GM23338 (cell line): ENCODE data around the gene PCSK5. TPM values are rescaled to one million over a fixed set of nuclear protein-coding genes. Genes with fewer than 3 reads are reported as not detected.

Experiments used
- ATAC-seq: fragments of 200-7000 bp; cut with Tn5 transposase; 3 replicates; pipeline ENCODE4 v1.9.1; 2020
- DNase-seq: peaks from one replicate; pipeline ENCODE4 v3.0.0-alpha.2; 2015; ENCODE audit warnings: low spot score
- H2AFZ ChIP-seq: fragments of 200-600 bp; sonication (generic); 2 replicates; pipeline ENCODE4 v1.8.0; 2016; ENCODE audit warnings: antibody characterized with exemption, mild to moderate bottlenecking, moderate library complexity
- H3F3A ChIP-seq: fragments of 200-600 bp; sonication (generic); replicated peaks from 2 replicates; pipeline ENCODE4 v1.8.0; 2017; ENCODE audit warnings: antibody characterized with exemption, mixed run types, low read depth
- H3K27ac ChIP-seq: fragments of 200-600 bp; sonication (generic); 2 replicates; pipeline ENCODE4 v1.6.1; 2016; ENCODE audit warnings: low read depth
- H3K27me3 ChIP-seq: fragments of 200-600 bp; sonication (generic); 2 replicates; pipeline ENCODE4 v1.8.0; 2016; ENCODE audit warnings: mild to moderate bottlenecking, mixed run types, moderate library complexity; ENCODE audit not compliant: insufficient read depth
- H3K36me3 ChIP-seq: fragments of 200-600 bp; sonication (generic); 2 replicates; pipeline ENCODE4 v1.8.0; 2016; ENCODE audit warnings: mild to moderate bottlenecking; ENCODE audit not compliant: insufficient read depth
- H3K4me1 ChIP-seq: fragments of 200-600 bp; sonication (generic); 2 replicates; pipeline ENCODE4 v1.8.0; 2016; ENCODE audit warnings: mild to moderate bottlenecking, moderate library complexity; ENCODE audit not compliant: insufficient read depth
- H3K4me2 ChIP-seq: fragments of 200-600 bp; sonication (generic); 2 replicates; pipeline ENCODE4 v1.7.1; 2017; ENCODE audit warnings: mixed run types
- H3K4me3 ChIP-seq: fragments of 200-600 bp; sonication (generic); 2 replicates; pipeline ENCODE4 v1.6.1; 2016; ENCODE audit warnings: mixed run types
- H3K79me2 ChIP-seq: fragments of 200-600 bp; sonication (generic); replicated peaks from 2 replicates; pipeline ENCODE4 v1.8.0; 2017; ENCODE audit warnings: mild to moderate bottlenecking; ENCODE audit not compliant: insufficient read depth
- H3K9me2 ChIP-seq: fragments of 200-600 bp; sonication (generic); 2 replicates; pipeline ENCODE4 v1.8.0; 2017; ENCODE audit not compliant: insufficient read depth
- H4K20me1 ChIP-seq: fragments of 200-600 bp; sonication (generic); replicated peaks from 2 replicates; pipeline ENCODE4 v1.8.0; 2017; ENCODE audit warnings: mild to moderate bottlenecking; ENCODE audit not compliant: insufficient read depth
- H3K27ac Mint-ChIP-seq: 2 replicates; pipeline ENCODE4 v1.8.0; 2020; ENCODE audit warnings: inconsistent platforms, mild to moderate bottlenecking, moderate library complexity, mixed read lengths
- H3K27me3 Mint-ChIP-seq: 3 replicates; pipeline ENCODE4 v1.8.0; 2022; ENCODE audit warnings: low read depth, mild to moderate bottlenecking, moderate library complexity, mixed read lengths, inconsistent platforms; ENCODE audit not compliant: insufficient read depth, poor library complexity
- H3K36me3 Mint-ChIP-seq: 3 replicates; pipeline ENCODE4 v1.8.0; 2021; ENCODE audit warnings: low read depth, mild to moderate bottlenecking, inconsistent platforms, moderate library complexity, mixed read lengths
- H3K4me1 Mint-ChIP-seq: 3 replicates; pipeline ENCODE4 v1.8.0; 2020; ENCODE audit warnings: mild to moderate bottlenecking, inconsistent platforms, mixed read lengths
- H3K4me3 Mint-ChIP-seq: 3 replicates; pipeline ENCODE4 v1.8.0; 2021; ENCODE audit warnings: moderate library complexity, mild to moderate bottlenecking, inconsistent platforms, mixed read lengths
- H3K9me3 Mint-ChIP-seq: 3 replicates; pipeline ENCODE4 v1.8.0; 2020; ENCODE audit warnings: moderate library complexity, mild to moderate bottlenecking, inconsistent platforms, mixed read lengths
- EZH2 ChIP-seq: fragments of 200-600 bp; sonication (generic); IDR thresholded peaks from one replicate; pipeline ENCODE4 v1.8.0; 2017; ENCODE audit warnings: antibody characterized with exemption, mild to moderate bottlenecking, low read depth; ENCODE audit not compliant: unreplicated experiment
- JUNB ChIP-seq: IDR thresholded peaks from one replicate; pipeline ENCODE4 v1.6.1; 2016; ENCODE audit warnings: antibody characterized with exemption; ENCODE audit not compliant: unreplicated experiment
- POLR2AphosphoS5 ChIP-seq: IDR thresholded peaks from 2 replicates; pipeline ENCODE4 v1.6.1; 2016; ENCODE audit warnings: antibody characterized with exemption, low read depth
- STAT1 ChIP-seq: IDR thresholded peaks from one replicate; pipeline ENCODE4 v1.6.1; 2016; ENCODE audit warnings: antibody characterized with exemption; ENCODE audit not compliant: unreplicated experiment
- ZNF114 ChIP-seq: fragments of 250-450 bp; sonication (Bioruptor Pico); IDR thresholded peaks from 2 replicates; pipeline ENCODE4 v1.5.0; 2020; ENCODE audit warnings: mild to moderate bottlenecking, moderate library complexity
- ZNF462 ChIP-seq: fragments of 250-450 bp; sonication (Bioruptor Pico); IDR thresholded peaks from 2 replicates; pipeline ENCODE4 v1.5.0; 2020; ENCODE audit warnings: mild to moderate bottlenecking, moderate library complexity
- polyA plus RNA-seq: library from polyadenylated mRNA; unstranded; fragments of >200 nt; fragmentation: Nextera tagmentation; extraction: Ambion mirVana; gene quantifications from 2 replicates; pipeline ENCODE4 v1.2.1, GENCODE V29; 2016
- total RNA-seq: library from RNA; depleted of rRNA; stranded (reverse); fragments of >200 nt; shearing (Covaris generic); gene quantifications from 2 replicates; pipeline ENCODE4 v1.2.3, GENCODE V29; 2014
- TF ChIP-seq, protein P1 (sequence below): IDR thresholded peaks from 2 replicates; pipeline ENCODE4 v1.6.1; 2016; ENCODE audit warnings: antibody characterized with exemption
- TF ChIP-seq, protein P2 (sequence below): IDR thresholded peaks from one replicate; pipeline ENCODE4 v1.6.1; 2018; ENCODE audit warnings: antibody characterized with exemption; ENCODE audit not compliant: unreplicated experiment

PCSK5 gene
- total and polyA plus RNA-seq, 2 experiments from 2014 or later = 12.3 to 34.8 TPM

DNA sequence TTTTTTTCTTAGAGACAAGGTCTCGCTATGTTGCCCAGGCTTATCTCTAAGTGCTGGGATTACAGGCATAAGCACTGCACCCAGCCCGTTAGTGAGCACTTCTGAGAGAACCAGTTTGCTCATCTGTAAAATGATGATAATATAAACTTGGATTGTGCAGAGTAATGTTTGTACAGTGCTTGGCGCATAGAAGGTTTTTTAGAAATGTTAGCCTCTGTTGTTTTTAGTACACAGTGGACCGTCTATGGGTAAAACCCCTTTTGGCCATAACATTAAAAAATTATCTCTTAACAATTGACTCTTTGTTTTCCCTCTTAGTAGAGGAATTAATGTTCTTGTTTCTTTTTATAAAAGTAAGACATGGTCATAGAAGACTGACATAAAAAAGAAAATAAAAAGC lies 202.1 kb downstream of the PCSK5 start:
- H2AFZ ChIP-seq = no peak overlapping the region
- H3K4me2 ChIP-seq = no peak overlapping the region
- ATAC-seq = no peak
- H3K4me1 Mint-ChIP-seq = peaks cover 5% of the 10 kb centered on the region
- no peaks in the 10 kb centered on the region for H3K27me3 ChIP-seq
- H3K79me2 ChIP-seq = no peaks in the 10 kb centered on the region
- H3K4me3 ChIP-seq = no peak overlapping the region
- H3K9me2 ChIP-seq = no peaks in the 10 kb centered on the region
- peaks cover 7% of the 10 kb centered on the region; the same call in 1 of the 3 replicates for H3K9me3 Mint-ChIP-seq
- H3K4me1 ChIP-seq = 0 out of 2 replicates have a peak, but pooled peaks cover 5% of the 10 kb centered on the region
- H3K36me3 Mint-ChIP-seq = peaks cover 15% of the 10 kb centered on the region
- peaks cover 7% of the 10 kb centered on the region for H3K27me3 Mint-ChIP-seq
- H3F3A ChIP-seq = no peaks in the 10 kb centered on the region
- H3K36me3 ChIP-seq = peaks cover 6% of the 10 kb centered on the region; the same call in 1 of the 2 replicates
- no peak for DNase-seq
- TF ChIP-seq ZNF462 (CRISPR knock-in tag) (no peak), EZH2 (no peak), STAT1 (no peak), JUNB (no peak), ZNF114 (CRISPR knock-in tag) (no peak), POLR2AphosphoS5 (no peak)
- TF ChIP-seq, protein P1, sequence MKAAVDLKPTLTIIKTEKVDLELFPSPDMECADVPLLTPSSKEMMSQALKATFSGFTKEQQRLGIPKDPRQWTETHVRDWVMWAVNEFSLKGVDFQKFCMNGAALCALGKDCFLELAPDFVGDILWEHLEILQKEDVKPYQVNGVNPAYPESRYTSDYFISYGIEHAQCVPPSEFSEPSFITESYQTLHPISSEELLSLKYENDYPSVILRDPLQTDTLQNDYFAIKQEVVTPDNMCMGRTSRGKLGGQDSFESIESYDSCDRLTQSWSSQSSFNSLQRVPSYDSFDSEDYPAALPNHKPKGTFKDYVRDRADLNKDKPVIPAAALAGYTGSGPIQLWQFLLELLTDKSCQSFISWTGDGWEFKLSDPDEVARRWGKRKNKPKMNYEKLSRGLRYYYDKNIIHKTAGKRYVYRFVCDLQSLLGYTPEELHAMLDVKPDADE = no peak
- TF ChIP-seq, protein P2, sequence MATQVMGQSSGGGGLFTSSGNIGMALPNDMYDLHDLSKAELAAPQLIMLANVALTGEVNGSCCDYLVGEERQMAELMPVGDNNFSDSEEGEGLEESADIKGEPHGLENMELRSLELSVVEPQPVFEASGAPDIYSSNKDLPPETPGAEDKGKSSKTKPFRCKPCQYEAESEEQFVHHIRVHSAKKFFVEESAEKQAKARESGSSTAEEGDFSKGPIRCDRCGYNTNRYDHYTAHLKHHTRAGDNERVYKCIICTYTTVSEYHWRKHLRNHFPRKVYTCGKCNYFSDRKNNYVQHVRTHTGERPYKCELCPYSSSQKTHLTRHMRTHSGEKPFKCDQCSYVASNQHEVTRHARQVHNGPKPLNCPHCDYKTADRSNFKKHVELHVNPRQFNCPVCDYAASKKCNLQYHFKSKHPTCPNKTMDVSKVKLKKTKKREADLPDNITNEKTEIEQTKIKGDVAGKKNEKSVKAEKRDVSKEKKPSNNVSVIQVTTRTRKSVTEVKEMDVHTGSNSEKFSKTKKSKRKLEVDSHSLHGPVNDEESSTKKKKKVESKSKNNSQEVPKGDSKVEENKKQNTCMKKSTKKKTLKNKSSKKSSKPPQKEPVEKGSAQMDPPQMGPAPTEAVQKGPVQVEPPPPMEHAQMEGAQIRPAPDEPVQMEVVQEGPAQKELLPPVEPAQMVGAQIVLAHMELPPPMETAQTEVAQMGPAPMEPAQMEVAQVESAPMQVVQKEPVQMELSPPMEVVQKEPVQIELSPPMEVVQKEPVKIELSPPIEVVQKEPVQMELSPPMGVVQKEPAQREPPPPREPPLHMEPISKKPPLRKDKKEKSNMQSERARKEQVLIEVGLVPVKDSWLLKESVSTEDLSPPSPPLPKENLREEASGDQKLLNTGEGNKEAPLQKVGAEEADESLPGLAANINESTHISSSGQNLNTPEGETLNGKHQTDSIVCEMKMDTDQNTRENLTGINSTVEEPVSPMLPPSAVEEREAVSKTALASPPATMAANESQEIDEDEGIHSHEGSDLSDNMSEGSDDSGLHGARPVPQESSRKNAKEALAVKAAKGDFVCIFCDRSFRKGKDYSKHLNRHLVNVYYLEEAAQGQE = no peak
- no peaks in the 10 kb centered on the region for H4K20me1 ChIP-seq
- H3K4me3 Mint-ChIP-seq = no peak overlapping the region
- H3K27ac Mint-ChIP-seq = no peak overlapping the region
- no peak overlapping the region for H3K27ac ChIP-seq
